Fibroblast of lung (primary cell): ENCODE measurements around the gene TLN1. TPM values are rescaled to one million over a fixed set of nuclear protein-coding genes. Genes with fewer than 3 reads are reported as not detected.
A peak's percentile ranks its signal among the peaks of the same experiment; 100 is the strongest.

ENCODE experiments used
- DNase-seq, 2 donors: peaks; one replicate each; pipeline versions ENCODE4 v3.0.0 to v3.0.0-alpha.2; 2010; ENCODE audit warnings: low read depth in 2 of 2
- H2AFZ ChIP-seq: 2 replicates; pipeline ENCODE4 v1.5.1; 2012; ENCODE audit warnings: low read length, control low read depth, inconsistent platforms
- H3K27ac ChIP-seq: 2 replicates; pipeline ENCODE4 v1.5.1; 2011; ENCODE audit warnings: low read length, control low read depth; ENCODE audit not compliant: insufficient read depth
- H3K27me3 ChIP-seq: 2 replicates; pipeline ENCODE4 v1.5.1; 2011; ENCODE audit warnings: mild to moderate bottlenecking, low read length; ENCODE audit not compliant: control insufficient read depth, insufficient read depth
- H3K36me3 ChIP-seq: 2 replicates; pipeline ENCODE4 v1.5.1; 2011; ENCODE audit warnings: low read length; ENCODE audit not compliant: control insufficient read depth, insufficient read depth
- H3K4me1 ChIP-seq: 2 replicates; pipeline ENCODE4 v1.5.1; 2011; ENCODE audit warnings: low read length; ENCODE audit not compliant: control insufficient read depth, insufficient read depth; ENCODE audit errors: extremely low read depth
- H3K4me2 ChIP-seq: 2 replicates; pipeline ENCODE4 v1.5.1; 2011; ENCODE audit warnings: low read length, control low read depth; ENCODE audit not compliant: insufficient read depth; ENCODE audit errors: extremely low read depth
- H3K4me3 ChIP-seq, 4 experiments: fragments of 200-600 bp in 1 of 4; sonication (generic) in 1 of 4; replicated peaks in 1 of 4; 2 replicates each; pipeline ENCODE4 v1.5.1; 2011 to 2016; ENCODE audit warnings: low read length in 4 of 4, low read depth in 3 of 4, mild to moderate bottlenecking in 3 of 4, control low read depth in 2 of 4, inconsistent platforms in 1 of 4, mixed read lengths in 1 of 4; ENCODE audit not compliant: insufficient read depth in 1 of 4; ENCODE audit errors: control extremely low read depth in 1 of 4
- H3K79me2 ChIP-seq: 2 replicates; pipeline ENCODE4 v1.5.1; 2012; ENCODE audit warnings: mild to moderate bottlenecking, low read length, inconsistent platforms; ENCODE audit not compliant: control insufficient read depth, insufficient read depth
- H3K9ac ChIP-seq: 2 replicates; pipeline ENCODE4 v1.5.1; 2011; ENCODE audit warnings: mild to moderate bottlenecking, low read length, control low read depth; ENCODE audit not compliant: insufficient read depth
- H3K9me3 ChIP-seq: 2 replicates; pipeline ENCODE4 v1.5.1; 2012; ENCODE audit warnings: low read depth, low read length; ENCODE audit not compliant: control insufficient read depth, insufficient read depth
- H4K20me1 ChIP-seq: 2 replicates; pipeline ENCODE4 v1.5.1; 2011; ENCODE audit warnings: low read length; ENCODE audit not compliant: control insufficient read depth, insufficient read depth; ENCODE audit errors: extremely low read depth
- CTCF ChIP-seq, 2 donors: IDR thresholded peaks in 1 of 2; conservative IDR thresholded peaks in 1 of 2; 1 replicate in 1 of 2; 2 replicates in 1 of 2; pipeline ENCODE4 v1.5.1; 2011 to 2012; ENCODE audit warnings: low read length in 2 of 2, control low read depth in 1 of 2, inconsistent platforms in 1 of 2, low read depth in 1 of 2, mild to moderate bottlenecking in 1 of 2
- EZH2 ChIP-seq: IDR thresholded peaks from 2 replicates; pipeline ENCODE4 v1.5.1; 2012; ENCODE audit warnings: low read length, control low read depth, mild to moderate bottlenecking; ENCODE audit errors: missing control alignments
- polyA plus RNA-seq, 2 donors: library from polyadenylated mRNA; depleted of rRNA in 1 of 2; stranded (reverse) in 1 of 2; unstranded in 1 of 2; fragments of >200 nt; gene quantifications; 2 replicates each; pipeline ENCODE4 v1.2.1, GENCODE V29; 2011 to 2012; ENCODE audit warnings: missing spikeins in 1 of 2
- total RNA-seq: library from RNA; depleted of rRNA; stranded (reverse); fragments of >200 nt; gene quantifications from 2 replicates; pipeline ENCODE4 v1.2.1, GENCODE V29; 2014

TLN1 gene
- total and polyA plus RNA-seq, 2 donors (not counting 1 experiment from before 2014, with no cell fraction given) = 214 to 405 TPM

DNA sequence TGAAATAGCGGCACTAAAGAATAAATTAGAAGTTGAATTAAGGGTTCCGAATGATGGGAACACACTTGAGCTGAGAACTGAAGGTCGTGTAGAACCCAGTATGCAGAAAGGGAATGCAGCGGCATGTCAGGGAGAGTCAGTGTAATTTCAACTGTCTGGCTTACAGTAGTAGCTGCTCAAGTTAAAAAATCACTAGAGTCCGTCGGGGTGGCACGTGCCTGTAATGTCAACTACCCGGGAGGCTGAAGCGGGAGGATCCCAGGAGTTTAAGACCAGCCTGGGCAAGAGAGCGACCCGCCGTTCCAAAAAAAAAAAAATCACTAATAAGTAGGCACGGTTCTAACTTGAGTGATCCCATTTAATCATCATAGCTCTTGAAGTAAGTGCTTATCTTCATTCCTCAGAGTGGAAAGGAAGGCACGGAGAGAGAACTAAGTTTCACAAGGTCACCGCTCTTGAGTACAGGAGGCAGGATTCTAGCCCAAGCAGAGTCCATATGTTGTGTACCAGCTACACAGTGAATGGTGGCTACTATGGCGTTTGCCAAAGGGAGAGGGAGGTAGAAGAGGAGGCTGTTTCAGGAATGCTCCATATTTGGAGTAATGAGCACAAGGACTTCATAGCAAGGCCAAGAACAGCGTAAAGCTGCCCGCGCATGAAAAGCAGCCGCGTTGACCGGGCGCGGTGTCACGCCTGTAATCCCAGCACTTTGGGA, 75.0 kb downstream of the TLN1 start:
- no peaks in the 10 kb centered on the region for H3K9me3 ChIP-seq
- H4K20me1 ChIP-seq = no peaks in the 10 kb centered on the region
- no peaks in the 10 kb centered on the region for H3K27me3 ChIP-seq
- no peak for TF ChIP-seq CTCF (conservative IDR thresholded peaks at IDR 0.05 in 1 of 2, IDR thresholded peaks at IDR 0.05 in 1 of 2; ENCODE audit: low read depth in 1 of 2, low read length in 2 of 2)
- no peak for TF ChIP-seq EZH2
- peak overlapping the region; percentile 69 for H3K4me2 ChIP-seq
- H3K9ac ChIP-seq = peak overlapping the region; percentile 65
- peaks cover 2% of the 10 kb centered on the region for H3K36me3 ChIP-seq
- peak overlapping the region; percentile 97 for H3K27ac ChIP-seq
- peak overlapping the region; percentile 83 for H2AFZ ChIP-seq
- peaks cover 14% of the 10 kb centered on the region for H3K79me2 ChIP-seq
- peak overlapping the region; percentile 3 to 57 (median 34) for H3K4me3 ChIP-seq
- peaks cover 16% of the 10 kb centered on the region for H3K4me1 ChIP-seq
- DNase-seq = peak; percentile 50 to 79

GRCh38 chr9:35656348-35656747, 75.6 kb downstream of the TLN1 start:
- no peaks in the 10 kb centered on the region for H3K9me3 ChIP-seq
- peaks cover 16% of the 10 kb centered on the region for H3K4me1 ChIP-seq
- DNase-seq = no peak
- H3K4me2 ChIP-seq = no peak overlapping the region
- peaks cover 14% of the 10 kb centered on the region for H3K79me2 ChIP-seq
- H4K20me1 ChIP-seq = no peaks in the 10 kb centered on the region
- H3K36me3 ChIP-seq = peaks cover 2% of the 10 kb centered on the region
- H3K27ac ChIP-seq = no peak overlapping the region
- TF ChIP-seq CTCF (conservative IDR thresholded peaks at IDR 0.05 in 1 of 2, IDR thresholded peaks at IDR 0.05 in 1 of 2; ENCODE audit: low read depth in 1 of 2, low read length in 2 of 2) (no peak), EZH2 (no peak)
- no peak overlapping the region for H2AFZ ChIP-seq
- H3K27me3 ChIP-seq = no peaks in the 10 kb centered on the region
- no peak overlapping the region for H3K9ac ChIP-seq
- no peak overlapping the region for H3K4me3 ChIP-seq

- H3K9me3 ChIP-seq = no peaks in the 10 kb centered on the region
- H3K9ac ChIP-seq = no peak overlapping the region
- no peak overlapping the region for H3K4me3 ChIP-seq
- no peak for DNase-seq
- no peaks in the 10 kb centered on the region for H3K79me2 ChIP-seq
- H2AFZ ChIP-seq = no peak overlapping the region
- H4K20me1 ChIP-seq = no peaks in the 10 kb centered on the region
- H3K27me3 ChIP-seq = no peaks in the 10 kb centered on the region
- H3K36me3 ChIP-seq = no peaks in the 10 kb centered on the region
- H3K4me1 ChIP-seq = peaks cover 4% of the 10 kb centered on the region
- TF ChIP-seq EZH2 = no peak
- TF ChIP-seq CTCF (conservative IDR thresholded peaks at IDR 0.05 in 1 of 2, IDR thresholded peaks at IDR 0.05 in 1 of 2; ENCODE audit: low read depth in 1 of 2, low read length in 2 of 2) = no peak
- no peak overlapping the region for H3K27ac ChIP-seq
- H3K4me2 ChIP-seq = no peak overlapping the region
These were observed 78.4 kb downstream of the TLN1 start for GRCh38 chr9:35653611-35654010.
